ENCODE results near the gene CELSR1. TPM values are rescaled to one million over a fixed set of nuclear protein-coding genes. Genes with fewer than 3 reads are reported as not detected.

CELSR1 gene
- total and polyA plus RNA-seq, 12 donors: 0.11 to 4.3 (median 1.9) TPM

DNA sequence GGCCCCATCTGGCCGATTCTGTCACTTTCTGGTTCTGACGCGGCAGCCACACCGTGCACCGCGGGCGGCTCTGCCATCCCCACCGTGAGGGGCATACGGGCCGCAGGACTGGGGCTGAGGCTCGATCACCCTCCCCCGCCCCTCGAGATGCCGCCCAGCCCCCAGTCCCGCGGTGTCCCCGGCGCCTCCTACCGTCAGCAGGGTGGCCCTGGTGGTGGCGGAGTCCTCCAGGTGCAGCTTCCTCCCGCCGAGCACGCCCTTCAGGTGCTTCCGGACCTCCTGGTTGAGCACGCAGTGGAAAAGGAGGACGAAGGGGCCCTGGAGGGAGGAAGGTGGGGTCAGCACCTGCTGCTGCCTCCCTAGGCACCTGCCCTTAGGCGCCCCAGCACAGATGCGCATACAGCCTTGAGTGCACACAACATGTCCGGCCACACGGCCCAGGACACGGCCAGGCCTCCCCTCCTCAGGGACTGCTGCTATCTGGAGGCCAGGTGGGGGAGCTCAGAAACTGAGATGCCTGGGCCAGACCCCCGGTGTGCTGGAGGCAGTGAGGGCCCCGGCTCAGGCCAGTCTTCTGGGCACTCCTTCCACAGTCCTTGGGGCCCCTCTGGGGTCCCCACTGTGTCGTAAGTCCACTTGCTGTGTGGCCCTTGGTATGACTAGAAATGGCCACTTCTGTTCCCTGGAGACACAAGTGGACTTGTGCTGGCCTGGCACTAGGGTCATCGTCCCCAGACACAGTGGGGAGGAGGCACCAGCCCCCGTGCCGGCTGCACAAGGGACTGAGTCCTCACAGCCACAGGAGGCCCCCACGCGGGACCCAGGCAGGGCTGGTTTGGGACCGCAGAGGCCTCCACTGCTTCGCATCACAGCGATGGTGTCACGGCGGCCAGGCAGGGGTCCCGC, 170.4 kb downstream of the CELSR1 start:
- Histone ChIP-seq H3K4me3 (no peak overlapping the region), H3K4me1 (replicated peaks in 1 of 2) (no peaks in the 10 kb centered on the region), H3K27me3 (peaks cover 5% of the 10 kb centered on the region), H3K36me3 (replicated peaks in 1 of 2) (no peaks in the 10 kb centered on the region), H3K9me3 (replicated peaks in 1 of 3) (no peaks in the 10 kb centered on the region), H3K27ac (no peak overlapping the region)
- no peak for TF ChIP-seq POLR2A (IDR thresholded peaks at IDR 0.05)
- TF ChIP-seq, protein P1, sequence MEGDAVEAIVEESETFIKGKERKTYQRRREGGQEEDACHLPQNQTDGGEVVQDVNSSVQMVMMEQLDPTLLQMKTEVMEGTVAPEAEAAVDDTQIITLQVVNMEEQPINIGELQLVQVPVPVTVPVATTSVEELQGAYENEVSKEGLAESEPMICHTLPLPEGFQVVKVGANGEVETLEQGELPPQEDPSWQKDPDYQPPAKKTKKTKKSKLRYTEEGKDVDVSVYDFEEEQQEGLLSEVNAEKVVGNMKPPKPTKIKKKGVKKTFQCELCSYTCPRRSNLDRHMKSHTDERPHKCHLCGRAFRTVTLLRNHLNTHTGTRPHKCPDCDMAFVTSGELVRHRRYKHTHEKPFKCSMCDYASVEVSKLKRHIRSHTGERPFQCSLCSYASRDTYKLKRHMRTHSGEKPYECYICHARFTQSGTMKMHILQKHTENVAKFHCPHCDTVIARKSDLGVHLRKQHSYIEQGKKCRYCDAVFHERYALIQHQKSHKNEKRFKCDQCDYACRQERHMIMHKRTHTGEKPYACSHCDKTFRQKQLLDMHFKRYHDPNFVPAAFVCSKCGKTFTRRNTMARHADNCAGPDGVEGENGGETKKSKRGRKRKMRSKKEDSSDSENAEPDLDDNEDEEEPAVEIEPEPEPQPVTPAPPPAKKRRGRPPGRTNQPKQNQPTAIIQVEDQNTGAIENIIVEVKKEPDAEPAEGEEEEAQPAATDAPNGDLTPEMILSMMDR (IDR thresholded peaks at IDR 0.05): no peak
- WGBS, 4 donors: 55 to 84% (median 59%) methylated on average over 5 to 45 of the region's 45 CpGs
- intact Hi-C loops (cut with DNase I): loop anchor here in 1 of 2 donors (5.0 kb wide), 1 partner anchor 170 kb away; the partner anchor contains the start of gene CELSR1
- DNase-seq: peak in 1 of 7 donors; percentile 23

GRCh38 chr22:46366327-46366731, 171.1 kb downstream of the CELSR1 start:
- Histone ChIP-seq H3K4me1 (replicated peaks in 1 of 2) (no peaks in the 10 kb centered on the region), H3K27me3 (peaks cover 5% of the 10 kb centered on the region), H3K9me3 (replicated peaks in 1 of 3) (no peaks in the 10 kb centered on the region), H3K4me3 (no peak overlapping the region), H3K36me3 (replicated peaks in 1 of 2) (no peaks in the 10 kb centered on the region), H3K27ac (no peak overlapping the region)
- intact Hi-C loops (cut with DNase I): loop anchor here in 1 of 2 donors (5.0 kb wide), 1 partner anchor 171 kb away; the partner anchor contains the start of gene CELSR1
- no peak for TF ChIP-seq POLR2A (IDR thresholded peaks at IDR 0.05)
- TF ChIP-seq, protein P1 (IDR thresholded peaks at IDR 0.05): no peak
- WGBS, 4 donors: 66 to 91% (median 81%) methylated on average over 14 to 19 of the region's 19 CpGs
- no peak for DNase-seq

DNA sequence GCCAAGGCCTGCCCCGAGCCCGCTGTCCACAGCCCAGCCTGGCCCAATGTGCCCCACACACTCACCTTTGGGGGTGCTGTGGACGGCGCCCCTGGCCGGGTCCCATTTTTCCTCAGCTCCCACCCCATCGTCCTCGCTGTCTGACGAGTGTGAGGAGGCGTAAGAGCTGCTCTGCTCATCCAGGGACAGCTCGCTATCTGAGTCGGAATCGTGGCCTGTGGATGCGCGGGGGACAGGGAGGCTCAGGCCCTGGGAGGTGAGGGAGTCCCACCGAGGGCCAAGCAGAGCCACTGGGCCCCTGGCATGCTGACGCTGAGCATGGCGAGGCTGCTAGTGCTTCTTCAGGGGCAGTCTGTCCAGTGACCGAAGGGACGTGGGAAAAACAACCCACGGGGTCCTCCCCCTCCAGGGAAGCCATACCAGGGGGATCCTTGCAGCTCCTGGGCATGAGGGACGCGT, 172.2 kb downstream of the CELSR1 start:
- Histone ChIP-seq H3K27ac (no peak overlapping the region), H3K27me3 (peaks cover 5% of the 10 kb centered on the region), H3K4me1 (replicated peaks in 1 of 2) (no peaks in the 10 kb centered on the region), H3K9me3 (replicated peaks in 1 of 3) (no peaks in the 10 kb centered on the region), H3K4me3 (no peak overlapping the region), H3K36me3 (replicated peaks in 1 of 2) (no peaks in the 10 kb centered on the region)
- TF ChIP-seq, protein P1 (IDR thresholded peaks at IDR 0.05): no peak
- no peak for TF ChIP-seq POLR2A (IDR thresholded peaks at IDR 0.05)
- DNase-seq: no peak
- intact Hi-C loops (cut with DNase I): loop anchor here in 1 of 2 donors (5.0 kb wide), 1 partner anchor 172 kb away; the partner anchor contains the start of gene CELSR1
- WGBS, 4 donors: 86 to 92% (median 88%) methylated on average over 11 to 22 of the region's 22 CpGs

GRCh38 chr22:46364341-46365165, 172.9 kb downstream of the CELSR1 start:
- no peak for TF ChIP-seq POLR2A (IDR thresholded peaks at IDR 0.05)
- TF ChIP-seq, protein P1 (IDR thresholded peaks at IDR 0.05): no peak
- Histone ChIP-seq H3K4me3 (no peak overlapping the region), H3K4me1 (replicated peaks in 1 of 2) (no peaks in the 10 kb centered on the region), H3K27me3 (peaks cover 5% of the 10 kb centered on the region), H3K36me3 (replicated peaks in 1 of 2) (no peaks in the 10 kb centered on the region), H3K9me3 (replicated peaks in 1 of 3) (no peaks in the 10 kb centered on the region), H3K27ac (no peak overlapping the region)
- WGBS, 4 donors: 45 to 64% (median 61%) methylated on average over 2 to 26 of the region's 26 CpGs
- no peak for DNase-seq
- intact Hi-C loops (cut with DNase I): loop anchor here in 1 of 2 donors (5.0 kb wide), 1 partner anchor 173 kb away; the partner anchor contains the start of gene CELSR1

Data from adrenal gland (tissue), 12 donors.